Left hindlimb (tissue), 1 donor: ENCODE results near the gene NOXA1.

Source experiments
- DNase-seq: peaks from one replicate; pipeline ENCODE4 v3.0.0-alpha.2; 2018

The NOXA1 gene

DNA sequence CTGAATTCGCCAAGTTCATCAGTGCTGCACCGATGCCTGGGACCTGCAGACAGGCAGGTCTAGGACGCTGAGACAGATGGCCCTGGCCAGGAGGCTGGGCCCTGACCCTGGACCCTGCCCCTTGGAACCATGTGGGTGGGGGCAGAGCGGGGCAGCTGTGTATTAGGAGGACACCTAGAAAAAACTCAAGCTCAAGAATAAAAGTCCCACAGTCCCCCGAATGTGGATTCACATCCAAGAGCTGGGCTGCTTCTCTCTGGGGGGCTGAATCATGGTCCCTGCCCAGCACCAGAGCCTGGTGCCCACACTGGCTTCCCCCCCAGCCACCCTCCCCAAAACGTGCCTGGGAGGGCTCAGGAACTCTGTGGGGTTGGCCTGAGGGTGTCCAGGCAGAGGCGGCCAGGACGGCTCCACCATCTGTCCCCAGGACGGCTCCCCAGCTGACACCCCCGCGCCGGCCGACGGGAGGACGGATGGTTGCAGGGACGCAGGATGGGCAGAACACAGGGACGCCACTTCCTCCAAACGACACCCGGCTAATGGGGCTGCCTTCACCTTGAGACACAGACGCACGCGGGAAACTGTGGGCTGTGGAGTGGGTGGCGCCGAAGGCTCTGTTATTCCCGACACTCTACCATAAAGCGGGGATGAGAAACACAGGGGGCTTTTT is 35.2 kb upstream of the NOXA1 start:
- no peak for DNase-seq

GRCh38 chr9:137388589-137389427 is 34.4 kb upstream of the NOXA1 start:
- DNase-seq = no peak

DNA sequence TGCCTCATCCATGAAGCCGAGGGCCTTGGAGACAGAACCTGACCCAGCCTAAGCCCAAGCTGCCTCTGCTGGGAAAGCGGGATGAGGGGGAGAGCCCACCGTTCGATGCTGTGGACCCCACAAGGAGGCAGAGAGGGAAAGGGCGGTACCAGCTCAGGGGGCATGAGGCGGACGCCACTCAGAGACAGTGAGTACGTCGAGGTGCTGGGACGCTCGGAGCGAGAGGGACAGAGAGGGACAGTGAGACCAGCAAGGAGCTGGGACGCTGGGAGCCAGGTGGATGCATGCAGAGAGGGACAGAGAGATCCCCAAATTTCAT is 33.8 kb upstream of the NOXA1 start:
- no peak for DNase-seq

DNA sequence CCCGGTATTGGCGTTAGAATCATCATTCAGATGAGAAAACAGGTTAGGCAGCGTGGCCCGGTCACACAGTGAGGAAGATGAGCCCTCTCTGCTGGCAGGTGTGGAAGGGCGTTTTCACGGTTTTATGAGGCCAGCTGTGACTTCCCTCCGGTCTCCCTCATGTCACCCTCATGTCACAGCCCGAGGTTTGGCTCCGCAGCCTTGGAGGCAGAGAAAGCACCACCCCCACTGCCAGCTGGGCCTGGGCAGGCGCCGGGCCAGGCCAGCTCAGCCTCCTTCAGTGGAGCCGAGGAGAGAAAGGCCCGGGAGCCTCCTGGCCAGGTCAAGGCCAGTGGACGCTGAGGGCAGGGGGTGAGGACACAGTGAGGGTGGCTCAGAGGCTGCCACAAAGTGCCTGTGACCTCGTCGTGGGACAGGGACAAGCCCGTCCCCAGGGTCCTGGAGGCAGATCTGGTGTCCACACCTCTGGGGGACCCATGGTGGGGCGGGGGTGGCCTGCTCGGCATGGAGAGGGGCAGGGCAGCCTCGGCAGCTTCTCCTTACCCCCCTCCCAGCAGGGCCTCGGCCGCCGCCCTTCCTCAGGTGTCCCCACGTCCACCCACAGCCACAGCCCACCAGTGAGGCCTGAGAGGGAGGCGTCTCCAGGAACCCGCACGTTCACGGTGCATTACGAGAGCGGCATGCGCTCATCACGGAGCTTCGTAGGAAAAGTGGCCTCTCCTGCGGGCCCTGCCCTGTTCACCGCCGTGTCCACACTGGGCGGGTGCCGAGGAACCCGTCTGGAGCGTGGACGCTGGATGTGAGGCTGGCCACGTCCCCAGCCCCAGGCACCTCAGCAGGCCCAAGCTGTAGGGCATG is 32.4 kb upstream of the NOXA1 start:
- DNase-seq = no peak

- no peak for DNase-seq
Observed at GRCh38 chr9:137391411-137391754, 31.8 kb upstream of the NOXA1 start.

DNA sequence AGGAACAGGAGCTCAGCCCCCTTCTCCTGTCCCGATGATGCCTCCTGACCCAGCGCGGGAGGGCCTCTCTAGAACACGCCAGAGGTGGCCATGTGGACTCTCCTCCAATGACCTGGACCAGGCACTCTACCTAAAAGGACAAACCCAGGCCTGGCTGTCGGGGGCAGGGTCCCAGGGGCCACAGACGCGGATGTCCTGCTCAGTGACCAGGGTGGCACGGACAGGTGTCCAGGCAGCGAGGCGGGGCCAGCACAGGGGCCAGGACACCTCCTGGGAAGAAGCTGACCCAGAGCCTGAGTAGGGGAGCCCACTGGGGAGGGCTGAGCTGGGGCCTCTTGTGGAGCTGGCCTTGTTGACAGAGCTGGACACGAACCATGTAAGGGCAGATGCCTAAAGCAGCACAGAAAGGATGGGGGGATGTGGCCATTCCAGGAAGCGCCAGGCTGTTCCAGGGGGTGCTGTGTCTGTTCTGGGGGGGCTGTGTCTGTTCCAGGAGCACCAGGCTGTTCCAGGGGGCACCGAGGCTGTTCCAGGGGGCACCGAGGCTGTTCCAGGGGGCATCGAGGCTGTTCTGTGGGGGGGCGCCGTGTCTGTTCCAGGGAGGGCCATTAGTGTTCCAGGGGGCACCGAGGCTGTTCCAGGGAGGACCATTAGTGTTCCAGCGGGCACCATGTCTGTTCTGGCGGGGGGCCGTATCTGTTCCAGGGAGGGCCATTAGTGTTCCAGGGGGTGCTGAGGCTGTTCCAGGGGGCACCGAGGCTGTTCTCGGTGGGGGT is 30.8 kb upstream of the NOXA1 start:
- DNase-seq = no peak

DNA sequence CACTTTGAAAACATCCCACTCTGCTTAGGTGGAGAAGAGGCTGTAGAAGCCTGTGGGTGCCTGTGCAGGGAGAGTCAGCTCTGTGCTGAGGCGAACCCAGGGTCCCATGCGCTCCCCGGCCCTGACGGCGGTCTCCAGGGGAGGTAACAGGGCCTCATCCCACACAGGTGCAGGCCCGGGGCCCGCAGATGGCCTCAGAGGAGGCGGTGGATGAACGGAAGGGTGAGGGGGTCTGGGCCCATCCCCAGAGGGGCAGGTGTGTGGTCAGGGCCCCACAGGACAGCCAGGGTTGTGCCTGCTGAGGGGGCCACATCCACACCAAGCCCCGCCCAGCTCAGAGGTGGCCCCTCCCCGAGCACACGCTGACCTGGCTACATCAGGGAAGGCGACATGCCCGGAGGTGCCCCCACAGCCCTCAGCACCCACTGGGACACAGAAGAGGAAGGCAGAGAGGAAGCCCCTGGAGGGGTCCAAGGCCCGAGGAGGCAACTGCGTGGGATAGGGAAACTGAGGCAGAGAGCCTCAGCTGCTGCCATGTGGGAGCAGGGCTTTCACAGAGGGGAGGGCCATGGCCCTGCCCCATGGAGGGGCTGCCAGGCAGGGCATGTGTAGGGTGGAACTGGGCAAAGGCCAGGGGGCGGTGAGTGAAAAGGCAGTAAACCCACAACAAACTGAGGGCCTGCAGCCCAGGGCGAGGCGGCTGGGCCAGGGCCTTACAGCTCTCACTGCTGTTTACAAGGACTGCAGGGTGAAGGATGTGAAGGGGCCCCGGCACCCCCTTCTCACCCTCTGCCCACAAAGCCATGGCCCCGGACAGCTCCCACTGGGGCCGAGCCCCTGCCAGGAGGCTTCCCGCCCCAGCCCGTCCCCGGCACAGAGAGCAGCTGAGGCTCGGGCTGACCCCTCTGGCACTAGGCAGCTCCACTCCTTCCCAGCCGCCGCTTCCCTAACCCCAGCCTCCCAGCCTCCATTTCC is 29.7 kb upstream of the NOXA1 start:
- DNase-seq = no peak

GRCh38 chr9:137394866-137395665 is 28.1 kb upstream of the NOXA1 start:
- no peak for DNase-seq

GRCh38 chr9:137395666-137396010 is 27.6 kb upstream of the NOXA1 start:
- no peak for DNase-seq

- no peak for DNase-seq
Observed at GRCh38 chr9:137396227-137396626, 27.0 kb upstream of the NOXA1 start.

- DNase-seq = no peak
Observed at GRCh38 chr9:137396634-137397367, 26.4 kb upstream of the NOXA1 start.

- no peak for DNase-seq
Observed at GRCh38 chr9:137397675-137398423, 25.3 kb upstream of the NOXA1 start.

DNA sequence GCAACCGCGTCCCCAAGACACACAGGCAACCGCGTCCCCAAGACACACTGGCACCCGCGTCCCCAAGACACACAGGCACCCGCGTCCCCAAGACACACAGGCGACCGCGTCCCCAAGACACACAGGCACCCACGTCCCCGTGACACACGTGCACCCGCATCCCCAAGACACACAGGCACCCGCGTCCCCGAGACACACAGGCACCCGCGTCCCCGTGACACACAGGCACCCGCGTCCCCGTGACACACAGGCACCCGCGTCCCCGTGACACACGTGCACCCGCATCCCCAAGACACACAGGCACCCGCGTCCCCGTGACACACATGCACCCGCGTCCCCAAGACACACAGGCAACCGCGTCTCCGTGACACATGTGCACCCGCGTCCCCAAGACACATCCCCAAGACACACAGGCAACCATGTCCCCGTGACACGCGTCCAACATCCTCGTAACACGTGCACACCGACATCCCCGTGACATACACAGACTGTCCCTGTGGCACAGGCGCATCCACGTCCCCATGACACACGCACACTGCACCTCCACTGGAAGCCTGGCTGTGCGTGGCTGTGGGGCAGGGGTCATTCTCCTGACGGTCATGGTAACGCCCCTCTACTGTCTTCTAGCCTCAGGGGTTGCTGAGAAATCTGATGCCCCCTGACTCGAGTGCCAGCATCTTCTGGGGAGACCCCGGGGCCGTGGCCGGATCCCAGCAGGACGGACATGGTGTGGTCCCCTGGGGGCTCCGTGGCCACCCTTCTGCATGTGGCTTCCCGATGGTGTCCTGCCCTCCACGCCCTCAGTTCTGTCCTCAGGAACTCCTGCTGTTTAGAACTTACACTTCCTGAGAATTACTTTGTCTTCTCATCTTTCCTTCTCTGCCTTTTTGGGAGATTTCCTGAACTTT is 24.4 kb upstream of the NOXA1 start:
- no peak for DNase-seq

GRCh38 chr9:137402746-137403145 is 20.4 kb upstream of the NOXA1 start:
- DNase-seq = no peak

GRCh38 chr9:137403269-137403668 is 19.9 kb upstream of the NOXA1 start:
- no peak for DNase-seq

- DNase-seq = no peak
Observed at GRCh38 chr9:137404961-137405567, 18.1 kb upstream of the NOXA1 start.

- no peak for DNase-seq
Observed at GRCh38 chr9:137405677-137406081, 17.5 kb upstream of the NOXA1 start.
